ENCODE results near the gene AKT1.
A peak's percentile ranks its signal among the peaks of the same experiment; 100 is the strongest.

AKT1 gene

GRCh38 chr14:104767634-104767918, 28.0 kb downstream of the AKT1 start:
- Histone ChIP-seq H2AFZ (ENCODE audit: insufficient read depth, low read length, poor library complexity) (no peak overlapping the region), H2BK120ac (ENCODE audit: insufficient read depth, low read length, poor library complexity) (peak overlapping the region; percentile 34), H2AK5ac (ENCODE audit: low read length) (no peak overlapping the region), H4K91ac (ENCODE audit: low read depth, low read length) (peak overlapping the region; percentile 91), H2BK12ac (ENCODE audit: low read length) (peak overlapping the region; percentile 37), H3K36me3 (ENCODE audit: control insufficient read depth in 1 of 2, insufficient read depth in 2 of 2, low read length in 2 of 2) (peaks cover 27 to 32% of the 10 kb centered on the region in 2 experiments), H3K79me2 (ENCODE audit: control insufficient read depth, insufficient read depth, low read length, poor library complexity) (no peaks in the 10 kb centered on the region), H3K14ac (ENCODE audit: low read length) (peak overlapping the region; percentile 69), H3K4me1 (ENCODE audit: control insufficient read depth in 1 of 2, insufficient read depth in 2 of 2, low read length in 2 of 2) (peaks cover 15% of the 10 kb centered on the region in 2 experiments), H3K18ac (ENCODE audit: low read length) (peak overlapping the region; percentile 22), H4K12ac (ENCODE audit: low read depth, low read length) (no peak overlapping the region), H3K4me3 (ENCODE audit: low read depth, low read length) (no peak overlapping the region), H3K4me2 (ENCODE audit: low read length) (no peak overlapping the region), H3K4ac (ENCODE audit: low read depth, low read length) (no peak overlapping the region), H3K79me1 (ENCODE audit: low read length) (peaks cover 7% of the 10 kb centered on the region), H3K23ac (ENCODE audit: low read length) (no peak overlapping the region), H4K8ac (ENCODE audit: low read depth, low read length) (peak overlapping the region; percentile 33), H3K27me3 (ENCODE audit: insufficient read depth, low read length) (no peaks in the 10 kb centered on the region), H3K27ac (ENCODE audit: low read depth, low read length) (peak overlapping the region; percentile 82), H2BK5ac (ENCODE audit: low read depth, low read length, poor library complexity) (peak overlapping the region; percentile 45), H3K9me3 (ENCODE audit: insufficient read depth, low read depth, low read length) (peaks cover 2% of the 10 kb centered on the region), H3K9ac (ENCODE audit: low read length) (no peak overlapping the region)
- WGBS (ENCODE audit: extremely low coverage, insufficient coverage, insufficient read length), result no CpG with 5 or more reads among the region's 5 CpGs
- DNase-seq, result no peak

GRCh38 chr14:104766863-104767633, 28.5 kb downstream of the AKT1 start:
- peak overlapping the region; percentile 91 for H4K91ac ChIP-seq (ENCODE audit: low read depth, low read length)
- WGBS (ENCODE audit: extremely low coverage, insufficient coverage, insufficient read length), result no CpG with 5 or more reads among the region's 15 CpGs

GRCh38 chr14:104766256-104766862, 29.2 kb downstream of the AKT1 start:
- Histone ChIP-seq H3K9ac (ENCODE audit: low read length) (no peak overlapping the region), H3K27ac (ENCODE audit: low read depth, low read length) (peak overlapping the region; percentile 28), H3K4me3 (ENCODE audit: low read depth, low read length) (no peak overlapping the region), H4K8ac (ENCODE audit: low read depth, low read length) (no peak overlapping the region), H4K91ac (ENCODE audit: low read depth, low read length) (peak overlapping the region; percentile 36), H3K4me2 (ENCODE audit: low read length) (no peak overlapping the region), H3K36me3 (ENCODE audit: control insufficient read depth in 1 of 2, insufficient read depth in 2 of 2, low read length in 2 of 2) (peaks cover 16 to 20% of the 10 kb centered on the region in 2 experiments), H4K12ac (ENCODE audit: low read depth, low read length) (no peak overlapping the region), H3K79me1 (ENCODE audit: low read length) (peaks cover 7% of the 10 kb centered on the region), H3K4ac (ENCODE audit: low read depth, low read length) (no peak overlapping the region), H2BK5ac (ENCODE audit: low read depth, low read length, poor library complexity) (no peak overlapping the region), H2AK5ac (ENCODE audit: low read length) (no peak overlapping the region), H3K23ac (ENCODE audit: low read length) (no peak overlapping the region), H2BK12ac (ENCODE audit: low read length) (no peak overlapping the region), H3K4me1 (ENCODE audit: control insufficient read depth in 1 of 2, insufficient read depth in 2 of 2, low read length in 2 of 2) (peaks cover 15% of the 10 kb centered on the region in 2 experiments), H2BK120ac (ENCODE audit: insufficient read depth, low read length, poor library complexity) (no peak overlapping the region), H3K27me3 (ENCODE audit: insufficient read depth, low read length) (no peaks in the 10 kb centered on the region), H3K79me2 (ENCODE audit: control insufficient read depth, insufficient read depth, low read length, poor library complexity) (no peaks in the 10 kb centered on the region), H2AFZ (ENCODE audit: insufficient read depth, low read length, poor library complexity) (no peak overlapping the region), H3K9me3 (ENCODE audit: insufficient read depth, low read depth, low read length) (peaks cover 2% of the 10 kb centered on the region), H3K14ac (ENCODE audit: low read length) (no peak overlapping the region), H3K18ac (ENCODE audit: low read length) (no peak overlapping the region)
- WGBS (ENCODE audit: extremely low coverage, insufficient coverage, insufficient read length), result no CpG with 5 or more reads among the region's 4 CpGs
- no peak for DNase-seq

More at GRCh38 chr14:104766863-104767633, 28.5 kb downstream of the AKT1 start:
- no peaks in the 10 kb centered on the region for H3K79me2 ChIP-seq (ENCODE audit: control insufficient read depth, insufficient read depth, low read length, poor library complexity)
- H2AFZ ChIP-seq (ENCODE audit: insufficient read depth, low read length, poor library complexity), result no peak overlapping the region
- no peak overlapping the region for H4K12ac ChIP-seq (ENCODE audit: low read depth, low read length)
- H3K27ac ChIP-seq (ENCODE audit: low read depth, low read length), result peak overlapping the region; percentile 82
- H3K18ac ChIP-seq (ENCODE audit: low read length), result peak overlapping the region; percentile 22
- H3K9ac ChIP-seq (ENCODE audit: low read length), result no peak overlapping the region
- peak; percentile 59 to 82 for DNase-seq
- H3K27me3 ChIP-seq (ENCODE audit: insufficient read depth, low read length), result no peaks in the 10 kb centered on the region
- no peak overlapping the region for H3K4me3 ChIP-seq (ENCODE audit: low read depth, low read length)
- no peak overlapping the region for H2AK5ac ChIP-seq (ENCODE audit: low read length)
- H3K4me2 ChIP-seq (ENCODE audit: low read length), result no peak overlapping the region
- no peak overlapping the region for H3K23ac ChIP-seq (ENCODE audit: low read length)
- peaks cover 2% of the 10 kb centered on the region for H3K9me3 ChIP-seq (ENCODE audit: insufficient read depth, low read depth, low read length)
- peaks cover 15% of the 10 kb centered on the region in 2 experiments for H3K4me1 ChIP-seq (ENCODE audit: control insufficient read depth in 1 of 2, insufficient read depth in 2 of 2, low read length in 2 of 2)
- H2BK5ac ChIP-seq (ENCODE audit: low read depth, low read length, poor library complexity), result peak overlapping the region; percentile 45
- H3K14ac ChIP-seq (ENCODE audit: low read length), result peak overlapping the region; percentile 69
- peaks cover 23 to 27% of the 10 kb centered on the region in 2 experiments for H3K36me3 ChIP-seq (ENCODE audit: control insufficient read depth in 1 of 2, insufficient read depth in 2 of 2, low read length in 2 of 2)
- H4K8ac ChIP-seq (ENCODE audit: low read depth, low read length), result peak overlapping the region; percentile 33
- peak overlapping the region; percentile 37 for H2BK12ac ChIP-seq (ENCODE audit: low read length)
- H3K4ac ChIP-seq (ENCODE audit: low read depth, low read length), result no peak overlapping the region
- H2BK120ac ChIP-seq (ENCODE audit: insufficient read depth, low read length, poor library complexity), result peak overlapping the region; percentile 34
- peaks cover 7% of the 10 kb centered on the region for H3K79me1 ChIP-seq (ENCODE audit: low read length)

GRCh38 chr14:104765517-104765916, 30.0 kb downstream of the AKT1 start:
- peak in 1 of 2 donors; percentile 27 for DNase-seq
- Histone ChIP-seq H3K23ac (ENCODE audit: low read length) (no peak overlapping the region), H3K9ac (ENCODE audit: low read length) (no peak overlapping the region), H3K27me3 (ENCODE audit: insufficient read depth, low read length) (no peaks in the 10 kb centered on the region), H3K36me3 (ENCODE audit: control insufficient read depth in 1 of 2, insufficient read depth in 2 of 2, low read length in 2 of 2) (peaks cover 10 to 14% of the 10 kb centered on the region in 2 experiments), H3K4me1 (ENCODE audit: control insufficient read depth in 1 of 2, insufficient read depth in 2 of 2, low read length in 2 of 2) (peaks cover 15% of the 10 kb centered on the region in 2 experiments), H3K4me2 (ENCODE audit: low read length) (no peak overlapping the region), H3K9me3 (ENCODE audit: insufficient read depth, low read depth, low read length) (peaks cover 2% of the 10 kb centered on the region), H4K8ac (ENCODE audit: low read depth, low read length) (no peak overlapping the region), H2AFZ (ENCODE audit: insufficient read depth, low read length, poor library complexity) (no peak overlapping the region), H3K27ac (ENCODE audit: low read depth, low read length) (no peak overlapping the region), H3K79me1 (ENCODE audit: low read length) (peaks cover 7% of the 10 kb centered on the region), H3K18ac (ENCODE audit: low read length) (no peak overlapping the region), H3K79me2 (ENCODE audit: control insufficient read depth, insufficient read depth, low read length, poor library complexity) (no peaks in the 10 kb centered on the region), H3K14ac (ENCODE audit: low read length) (no peak overlapping the region), H2AK5ac (ENCODE audit: low read length) (no peak overlapping the region), H2BK120ac (ENCODE audit: insufficient read depth, low read length, poor library complexity) (no peak overlapping the region), H4K91ac (ENCODE audit: low read depth, low read length) (no peak overlapping the region), H4K12ac (ENCODE audit: low read depth, low read length) (no peak overlapping the region), H2BK12ac (ENCODE audit: low read length) (no peak overlapping the region), H3K4ac (ENCODE audit: low read depth, low read length) (no peak overlapping the region), H2BK5ac (ENCODE audit: low read depth, low read length, poor library complexity) (no peak overlapping the region), H3K4me3 (ENCODE audit: low read depth, low read length) (no peak overlapping the region)
- WGBS (ENCODE audit: extremely low coverage, insufficient coverage, insufficient read length), result no CpG with 5 or more reads among the region's 3 CpGs

All from trophoblast cell (in vitro differentiated cells and primary cell).